HS-5 (cell line): ENCODE data around the gene CCDC93.
A peak's percentile ranks its signal among the peaks of the same experiment; 100 is the strongest.
"Not testable (repeated sequence)": the region's sequence is repeated elsewhere in the genome, so short reads cannot be mapped to it uniquely, and the experiment has no call there.

ENCODE experiments used
- DNase-seq: peaks from one replicate; pipeline ENCODE4 v3.0.0-alpha.2; 2012; ENCODE audit warnings: low read depth

The CCDC93 gene

DNA sequence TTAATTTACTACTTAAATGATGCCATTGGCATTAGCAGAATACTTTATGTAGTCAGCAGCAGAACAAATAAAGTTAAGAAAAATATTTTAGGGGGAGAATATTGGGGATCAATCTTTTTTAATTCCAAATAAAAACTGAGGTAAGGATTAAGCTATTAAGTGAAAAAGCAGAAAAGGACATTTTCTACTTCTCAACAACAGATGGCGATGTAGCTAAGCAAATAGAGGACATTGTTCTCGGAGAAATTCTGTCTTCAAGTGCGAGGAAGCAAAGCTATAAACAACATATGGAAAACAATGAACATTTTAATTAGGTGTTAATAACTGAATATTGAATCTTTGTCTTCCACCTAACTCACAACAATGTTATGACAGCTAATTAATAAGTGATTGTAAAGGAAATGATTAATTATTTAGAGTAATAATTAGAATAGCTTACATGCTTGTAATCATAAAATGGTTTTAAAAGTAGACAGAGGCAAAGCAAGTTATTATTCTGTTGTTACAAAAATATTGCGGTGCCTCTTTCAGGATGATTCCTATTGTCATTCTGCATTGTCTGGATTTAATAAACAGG is 32.9 kb upstream of the CCDC93 start:
- peak; percentile 35 for DNase-seq

GRCh38 chr2:118045286-118045685 is 31.4 kb upstream of the CCDC93 start:
- DNase-seq, result no peak

DNA sequence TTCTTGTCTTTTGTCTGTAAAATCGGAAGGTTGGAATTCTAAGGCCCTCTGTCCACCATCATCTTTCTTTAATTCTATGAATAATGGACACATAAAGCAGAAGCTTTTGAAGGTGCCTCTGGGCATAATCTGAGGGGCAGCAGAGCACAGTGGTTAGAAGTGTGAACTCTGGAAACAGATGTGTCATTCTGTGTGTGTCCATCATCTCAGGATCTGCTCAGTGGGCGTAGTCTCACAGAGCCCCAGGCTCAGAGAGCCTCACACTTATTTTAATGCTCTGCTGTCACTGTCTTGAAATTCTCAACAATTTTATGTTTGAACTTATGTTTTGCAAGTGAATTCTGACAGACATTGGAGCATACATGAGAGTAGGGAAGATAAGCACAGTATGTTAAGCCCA is 31.0 kb upstream of the CCDC93 start:
- DNase-seq, result no peak

GRCh38 chr2:118044103-118044716 is 30.3 kb upstream of the CCDC93 start:
- DNase-seq, result no peak

GRCh38 chr2:118040891-118041290 is 27.0 kb upstream of the CCDC93 start:
- no peak for DNase-seq

- DNase-seq, result no peak
Measured at GRCh38 chr2:118032169-118033013, 18.5 kb upstream of the CCDC93 start.

- no peak for DNase-seq
Measured at GRCh38 chr2:118031566-118031965, 17.7 kb upstream of the CCDC93 start.

- DNase-seq, result no peak
Measured at GRCh38 chr2:118029025-118029424, 15.2 kb upstream of the CCDC93 start.

DNA sequence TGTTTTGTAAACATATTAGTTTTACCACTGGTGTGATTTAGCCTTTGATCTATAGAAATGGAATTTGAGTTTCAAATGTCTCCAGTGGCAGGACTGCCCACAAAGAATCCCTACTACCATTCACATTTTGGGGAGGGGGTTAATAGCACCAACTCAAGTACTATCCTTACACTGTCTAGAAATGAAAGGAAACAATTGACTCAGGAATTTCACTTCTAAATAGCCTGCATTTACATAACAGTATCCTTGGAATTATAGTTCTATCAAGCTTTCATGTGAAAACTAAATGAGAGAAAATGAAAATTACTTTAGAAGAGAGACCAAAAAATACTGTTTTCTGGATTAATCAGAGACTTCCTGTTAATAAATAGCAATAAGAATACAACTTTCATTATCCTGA is 7.5 kb upstream of the CCDC93 start:
- no peak for DNase-seq

DNA sequence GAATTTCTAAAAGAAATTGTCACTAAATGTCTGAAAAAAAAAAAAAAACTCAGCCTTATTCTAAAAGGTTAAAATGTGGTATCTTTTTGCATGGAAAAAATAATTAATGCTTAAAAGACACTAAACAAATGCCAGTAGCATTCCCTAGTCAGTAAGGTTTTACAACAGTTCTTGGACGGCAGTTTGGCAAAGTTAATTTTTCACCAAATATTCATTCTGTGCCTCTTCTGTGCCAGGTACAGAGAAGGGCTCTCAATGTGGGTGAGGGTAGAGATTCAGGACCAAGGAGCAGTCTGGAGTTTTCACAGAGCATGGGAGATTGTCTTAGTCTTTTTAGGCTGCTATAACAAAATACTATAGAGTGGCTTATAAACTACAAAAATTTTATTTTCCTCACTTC is 6.0 kb upstream of the CCDC93 start:
- no peak for DNase-seq

DNA sequence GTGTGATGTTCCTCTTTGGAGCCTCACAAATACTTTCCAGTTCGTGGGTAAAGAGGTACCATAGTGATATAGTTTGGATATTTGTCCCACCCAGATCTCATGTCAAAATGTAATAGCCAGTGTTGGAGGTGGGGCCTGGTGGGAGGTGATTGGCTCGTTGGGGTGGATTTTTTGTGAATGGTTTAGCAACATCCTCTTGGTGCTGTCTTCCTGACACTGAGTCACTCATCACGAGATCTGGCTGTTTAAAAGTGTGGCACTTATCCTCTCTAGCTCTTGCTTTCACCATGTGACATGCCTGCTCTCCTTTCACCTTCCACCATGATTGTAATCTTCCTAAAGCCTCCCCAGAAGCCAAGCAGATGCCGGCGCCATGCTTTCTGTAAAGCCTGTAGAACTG is 3.0 kb upstream of the CCDC93 start:
- DNase-seq, result no peak

GRCh38 chr2:118015761-118016160 is 1.9 kb upstream of the CCDC93 start:
- DNase-seq, result not testable (repeated sequence)

DNA sequence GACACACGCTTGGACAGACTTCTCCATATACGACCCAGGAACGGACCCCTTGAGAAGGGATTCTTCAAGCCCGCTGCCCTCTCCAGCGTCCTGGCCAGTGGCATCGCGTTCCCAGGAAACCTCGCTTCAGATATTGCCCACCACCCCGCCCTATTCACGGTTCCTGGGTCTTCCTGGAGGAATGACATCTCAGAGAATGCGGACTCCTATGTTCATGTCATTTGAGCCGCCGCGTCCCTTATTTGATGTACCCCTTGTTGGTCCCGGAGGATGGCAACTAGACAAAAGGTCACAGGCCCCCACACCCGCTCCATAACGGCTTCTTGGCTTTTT is 588 bp upstream of the CCDC93 start:
- no peak for DNase-seq

DNA sequence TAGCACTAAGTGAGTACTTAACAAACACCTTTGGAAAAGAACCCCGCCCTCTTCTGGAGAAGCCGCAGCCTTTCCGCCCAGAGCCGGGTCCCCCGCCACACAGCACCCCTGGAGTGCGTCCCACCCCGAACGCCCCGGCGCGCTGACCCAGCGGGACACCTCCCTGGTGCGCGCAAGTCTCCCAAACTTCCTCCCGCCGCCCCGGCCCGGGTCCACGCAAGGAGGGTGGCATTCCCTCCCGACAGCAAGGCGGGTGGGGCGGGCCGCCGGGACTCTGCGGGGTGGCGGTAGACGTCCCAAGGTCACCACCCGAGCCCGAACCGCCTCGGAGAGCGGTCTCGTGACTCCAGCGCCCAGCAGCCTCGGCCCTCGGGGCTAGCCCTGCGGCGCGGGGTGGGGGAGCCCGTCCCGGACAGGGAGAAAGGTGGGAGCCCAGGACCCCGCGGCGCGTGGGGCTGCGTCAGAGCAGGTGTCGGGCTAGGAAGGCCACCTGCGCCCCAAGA is 598 bp downstream of the CCDC93 start:
- no peak for DNase-seq

DNA sequence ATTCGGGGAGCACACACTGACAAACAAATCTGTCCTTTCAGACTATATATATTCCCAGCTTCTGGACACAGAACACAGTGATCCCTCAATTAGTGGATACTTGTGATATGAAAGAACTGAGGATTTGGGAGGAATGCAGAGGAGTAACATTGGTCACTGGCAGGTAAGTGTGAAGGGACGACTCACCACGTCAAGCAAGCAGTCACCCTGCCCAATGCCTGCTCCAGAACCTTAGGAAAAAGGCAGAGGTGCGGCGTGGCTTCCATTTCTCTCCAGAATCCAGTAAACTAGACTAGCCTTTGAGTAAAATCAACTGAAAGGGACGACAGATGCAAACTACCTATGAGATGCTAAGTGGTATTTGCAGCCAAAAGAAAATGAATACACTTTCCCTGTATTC is 1.1 kb downstream of the CCDC93 start:
- no peak for DNase-seq

DNA sequence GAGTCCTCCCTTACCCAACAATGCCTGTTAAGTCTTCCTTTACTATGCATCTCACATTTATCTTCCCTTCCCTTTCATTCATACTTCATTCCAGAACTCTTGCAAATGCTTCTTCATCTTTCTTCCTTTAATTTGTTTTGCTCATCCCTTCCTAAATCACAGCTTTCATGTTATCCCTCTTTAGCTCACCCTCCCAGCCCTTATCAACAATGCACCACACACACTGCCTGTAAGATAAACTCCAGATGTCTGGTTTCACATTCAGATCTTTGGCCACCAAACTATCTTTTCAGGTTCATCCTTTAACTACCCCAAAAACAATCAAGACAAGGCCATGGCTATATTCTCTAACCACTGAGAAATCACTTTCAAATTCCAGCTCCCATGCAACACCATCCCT is 3.4 kb downstream of the CCDC93 start:
- DNase-seq, result no peak

DNA sequence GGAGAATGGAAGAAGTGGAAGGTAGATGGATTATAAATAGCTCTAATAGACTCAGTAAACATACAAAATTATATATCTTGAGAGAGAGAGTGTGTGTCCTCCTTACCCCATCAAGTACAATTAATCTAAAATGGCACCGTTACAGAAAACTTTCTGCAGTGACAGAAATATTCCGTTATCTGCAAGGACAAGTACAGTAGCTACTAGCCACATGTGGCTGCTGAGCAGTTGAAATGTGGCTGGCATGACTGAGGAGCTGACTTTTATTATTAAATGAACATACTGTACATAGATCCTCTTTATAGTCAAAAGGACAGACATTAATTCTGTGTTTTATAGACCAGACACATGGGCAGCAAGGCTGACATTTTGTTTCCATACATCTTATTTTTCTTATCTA is 7.0 kb downstream of the CCDC93 start:
- no peak for DNase-seq

- no peak for DNase-seq
Measured at GRCh38 chr2:118006326-118006725, 7.5 kb downstream of the CCDC93 start.

- DNase-seq, result peak; percentile 64
Measured at GRCh38 chr2:118003396-118003824, 10.5 kb downstream of the CCDC93 start.

DNA sequence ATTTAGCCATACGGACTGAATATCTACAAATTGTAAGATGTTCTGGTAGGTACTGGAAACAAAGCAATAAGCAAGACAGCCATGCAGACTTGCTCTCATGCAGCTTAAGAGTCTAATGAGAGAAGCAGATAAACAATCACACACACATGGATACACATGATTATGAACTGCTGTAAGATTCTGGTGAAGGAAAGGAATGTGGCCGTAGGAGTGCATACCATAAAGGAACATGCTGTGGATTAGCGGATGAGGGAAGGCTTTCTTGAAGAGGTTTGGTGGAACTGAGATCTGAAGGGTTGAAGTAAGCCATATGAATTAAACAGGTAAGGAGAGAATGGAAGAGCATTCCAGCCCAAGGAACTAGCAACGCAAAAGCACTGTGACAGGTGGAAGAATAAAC is 13.8 kb downstream of the CCDC93 start:
- no peak for DNase-seq

DNA sequence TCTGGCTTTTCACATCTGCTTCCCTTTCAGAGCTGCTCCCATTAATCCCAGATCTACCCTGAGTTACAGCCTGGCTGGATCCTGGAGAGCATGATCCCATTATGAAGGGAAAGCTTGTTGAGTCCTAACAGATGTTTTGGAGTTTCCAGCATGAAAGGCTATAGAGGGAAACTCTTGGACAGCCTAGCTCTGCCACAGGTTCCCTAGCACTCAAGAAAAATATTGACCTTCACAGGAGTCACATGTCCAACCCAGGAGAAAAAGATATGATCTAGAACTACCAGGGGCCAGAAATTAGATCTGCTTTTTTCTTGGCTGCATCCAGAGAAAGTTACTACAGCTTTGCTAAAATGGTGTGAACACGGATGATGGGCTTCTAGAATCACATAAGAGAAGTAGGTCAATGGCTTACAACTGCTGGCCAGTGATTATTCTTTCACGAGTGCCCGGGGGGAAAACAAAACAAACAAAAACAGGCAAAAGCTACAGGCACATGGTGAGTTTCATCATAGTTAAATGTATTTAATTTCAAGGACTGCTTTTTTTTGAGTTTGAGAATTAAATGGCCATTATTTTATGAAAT is 15.9 kb downstream of the CCDC93 start:
- DNase-seq, result no peak

- DNase-seq, result no peak
Measured at GRCh38 chr2:117996525-117996924, 17.3 kb downstream of the CCDC93 start.

- DNase-seq, result no peak
Measured at GRCh38 chr2:117994729-117995128, 19.1 kb downstream of the CCDC93 start.
